Stomach (tissue), 4 donors: Measurements from ENCODE around the gene GBX2.

ENCODE experiments used
- EP300 ChIP-seq: sonication (generic); formaldehyde crosslinking; IDR thresholded peaks from one replicate; pipeline ENCODE4 v1.6.1; 2017; ENCODE audit warnings: antibody characterized with exemption
- POLR2A ChIP-seq, 4 donors: fragments of 450-650 bp; IDR thresholded peaks; one replicate each; pipeline ENCODE4 v1.6.1; 2016; ENCODE audit warnings: antibody characterized with exemption in 4 of 4, control low read depth in 2 of 4, mild to moderate bottlenecking in 1 of 4, moderate library complexity in 1 of 4
- POLR2AphosphoS5 ChIP-seq, 3 donors: sonication (generic); formaldehyde crosslinking; IDR thresholded peaks; one replicate each; pipeline ENCODE4 v1.6.1; 2016; ENCODE audit warnings: antibody characterized with exemption in 3 of 3
- TF ChIP-seq, protein P1 (sequence below), 7 experiments: fragments of 450-650 bp in 4 of 7; fragments of 200-600 bp in 3 of 7; sonication (generic) in 3 of 7; IDR thresholded peaks; one replicate each; pipeline ENCODE4 v1.5.1; 2016 to 2019; ENCODE audit warnings: antibody characterized with exemption in 7 of 7, control low read depth in 2 of 7, mild to moderate bottlenecking in 1 of 7

DNA sequence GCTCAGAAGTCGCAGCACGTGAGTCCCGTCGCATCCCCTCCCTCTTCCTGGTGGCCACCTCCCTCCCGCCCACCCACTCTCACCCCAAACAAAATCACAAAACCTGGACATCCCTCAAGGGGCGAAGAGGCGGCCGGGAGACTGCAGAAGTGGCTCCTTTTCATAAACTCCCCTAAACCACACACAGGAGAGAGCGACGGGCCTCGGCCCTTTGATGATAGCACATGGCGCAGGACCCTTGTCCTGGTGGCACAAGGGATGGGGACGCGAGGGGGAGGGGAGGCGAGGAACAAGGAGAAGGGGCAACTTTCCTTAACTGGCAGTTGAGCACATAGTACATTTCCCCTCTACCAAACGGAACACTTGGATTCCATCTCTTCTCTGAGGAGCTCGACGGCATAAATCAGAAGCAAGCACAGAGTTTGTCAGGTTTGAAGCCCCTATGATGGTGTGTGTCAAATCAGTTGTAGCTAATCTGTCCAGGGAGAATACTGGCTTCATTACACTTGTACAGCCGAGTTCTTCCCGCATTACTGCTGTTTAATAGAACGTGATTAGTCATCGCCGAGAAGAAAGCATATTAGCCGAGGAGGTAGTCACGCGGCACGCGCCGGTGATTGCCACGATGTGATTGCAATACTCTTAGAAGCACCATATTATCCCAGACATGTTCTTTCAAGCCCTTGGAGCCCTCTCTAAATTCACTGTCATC is 43.8 kb downstream of the GBX2 start:
- TF ChIP-seq, protein P1, sequence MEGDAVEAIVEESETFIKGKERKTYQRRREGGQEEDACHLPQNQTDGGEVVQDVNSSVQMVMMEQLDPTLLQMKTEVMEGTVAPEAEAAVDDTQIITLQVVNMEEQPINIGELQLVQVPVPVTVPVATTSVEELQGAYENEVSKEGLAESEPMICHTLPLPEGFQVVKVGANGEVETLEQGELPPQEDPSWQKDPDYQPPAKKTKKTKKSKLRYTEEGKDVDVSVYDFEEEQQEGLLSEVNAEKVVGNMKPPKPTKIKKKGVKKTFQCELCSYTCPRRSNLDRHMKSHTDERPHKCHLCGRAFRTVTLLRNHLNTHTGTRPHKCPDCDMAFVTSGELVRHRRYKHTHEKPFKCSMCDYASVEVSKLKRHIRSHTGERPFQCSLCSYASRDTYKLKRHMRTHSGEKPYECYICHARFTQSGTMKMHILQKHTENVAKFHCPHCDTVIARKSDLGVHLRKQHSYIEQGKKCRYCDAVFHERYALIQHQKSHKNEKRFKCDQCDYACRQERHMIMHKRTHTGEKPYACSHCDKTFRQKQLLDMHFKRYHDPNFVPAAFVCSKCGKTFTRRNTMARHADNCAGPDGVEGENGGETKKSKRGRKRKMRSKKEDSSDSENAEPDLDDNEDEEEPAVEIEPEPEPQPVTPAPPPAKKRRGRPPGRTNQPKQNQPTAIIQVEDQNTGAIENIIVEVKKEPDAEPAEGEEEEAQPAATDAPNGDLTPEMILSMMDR (IDR thresholded peaks at IDR 0.05): no peak
- no peak for TF ChIP-seq POLR2AphosphoS5 (IDR thresholded peaks at IDR 0.05)
- no peak for TF ChIP-seq POLR2A (IDR thresholded peaks at IDR 0.05)
- no peak for TF ChIP-seq EP300
